Immature natural killer cell (primary cell): ENCODE results near the gene HSPA5. TPM values are rescaled to one million over a fixed set of nuclear protein-coding genes. Genes with fewer than 3 reads are reported as not detected.
A peak's percentile ranks its signal among the peaks of the same experiment; 100 is the strongest.
"Not testable (repeated sequence)": the region's sequence is repeated elsewhere in the genome, so short reads cannot be mapped to it uniquely, and the experiment has no call there.

Experiments used
- DNase-seq, 3 donors: peaks; one replicate each; pipeline ENCODE4 v3.0.0; 2022; ENCODE audit warnings: mixed read lengths in 1 of 3
- H3K27ac Mint-ChIP-seq, 6 donors: one replicate each; pipeline ENCODE4 v1.8.0; 2020; ENCODE audit warnings: mixed read lengths in 6 of 6, mild to moderate bottlenecking in 5 of 6, inconsistent platforms in 4 of 6, moderate library complexity in 3 of 6
- H3K27me3 Mint-ChIP-seq, 3 donors: one replicate each; pipeline ENCODE4 v1.8.0; 2020 to 2021; ENCODE audit warnings: low read depth in 3 of 3, mild to moderate bottlenecking in 3 of 3, mixed read lengths in 3 of 3, moderate library complexity in 3 of 3, inconsistent platforms in 1 of 3
- H3K36me3 Mint-ChIP-seq, 3 donors: one replicate each; pipeline ENCODE4 v1.8.0; 2020; ENCODE audit warnings: mixed read lengths in 3 of 3, inconsistent platforms in 2 of 3, mild to moderate bottlenecking in 2 of 3
- H3K4me1 Mint-ChIP-seq, 2 donors: one replicate each; pipeline ENCODE4 v1.8.0; 2020; ENCODE audit warnings: inconsistent platforms in 2 of 2, mild to moderate bottlenecking in 2 of 2, mixed read lengths in 2 of 2, moderate library complexity in 1 of 2
- H3K4me3 Mint-ChIP-seq, 5 donors: one replicate each; pipeline ENCODE4 v1.8.0; 2020; ENCODE audit warnings: mild to moderate bottlenecking in 5 of 5, mixed read lengths in 5 of 5, inconsistent platforms in 3 of 5, moderate library complexity in 3 of 5
- H3K9me3 Mint-ChIP-seq, 6 donors: one replicate each; pipeline ENCODE4 v1.8.0; 2020; ENCODE audit warnings: mild to moderate bottlenecking in 6 of 6, mixed read lengths in 6 of 6, inconsistent platforms in 4 of 6, moderate library complexity in 3 of 6
- polyA plus RNA-seq, 3 donors: library from polyadenylated mRNA; unstranded; fragments of 300-500 nt; fragmentation: Illumina TruSeq; gene quantifications; one replicate each; pipeline ENCODE4 v1.2.3, GENCODE V29; 2021

HSPA5 gene
- polyA plus RNA-seq, 3 donors from 2014 or later = 192 to 379 (median 292) TPM

GRCh38 chr9:125238915-125239446 lies 2.2 kb downstream of the HSPA5 start:
- peak overlapping the region; percentile 76 to 100 (median 99) for H3K4me3 Mint-ChIP-seq
- H3K36me3 Mint-ChIP-seq = peaks cover 25 to 55% (median 41%) of the 10 kb centered on the region in 3 donors

GRCh38 chr9:125238127-125238914 lies 2.8 kb downstream of the HSPA5 start:
- Mint-ChIP-seq H3K4me3 (peak overlapping the region; percentile 76 to 100 (median 99)), H3K4me1 (peaks cover 63 to 74% of the 10 kb centered on the region in 2 donors), H3K27ac (peak overlapping the region; percentile 31 to 83 (median 56)), H3K9me3 (no peaks in the 10 kb centered on the region), H3K27me3 (peaks cover 21 to 42% (median 30%) of the 10 kb centered on the region in 3 donors), H3K36me3 (peaks cover 25 to 60% (median 45%) of the 10 kb centered on the region in 3 donors)
- DNase-seq = peak in 1 of 3 donors; percentile 16

More at GRCh38 chr9:125238915-125239446, 2.2 kb downstream of the HSPA5 start:
- H3K27ac Mint-ChIP-seq = peak overlapping the region; percentile 31 to 100 (median 67)
- DNase-seq = peak in 1 of 3 donors; percentile 26
- H3K27me3 Mint-ChIP-seq = peaks cover 21 to 42% (median 30%) of the 10 kb centered on the region in 3 donors
- H3K4me1 Mint-ChIP-seq = peaks cover 63 to 74% of the 10 kb centered on the region in 2 donors
- no peaks in the 10 kb centered on the region for H3K9me3 Mint-ChIP-seq

- H3K4me3 Mint-ChIP-seq = peak overlapping the region; percentile 44 to 61 (median 46)
- peaks cover 25 to 60% (median 45%) of the 10 kb centered on the region in 3 donors for H3K36me3 Mint-ChIP-seq
- peaks cover 55 to 66% of the 10 kb centered on the region in 2 donors for H3K4me1 Mint-ChIP-seq
- peak in 1 of 3 donors; percentile 21 for DNase-seq
- H3K9me3 Mint-ChIP-seq = not testable (repeated sequence)
- peaks cover 15 to 38% (median 34%) of the 10 kb centered on the region in 3 donors for H3K27me3 Mint-ChIP-seq
- peak overlapping the region; percentile 28 to 76 (median 48) for H3K27ac Mint-ChIP-seq
These were observed 4.5 kb downstream of the HSPA5 start for GRCh38 chr9:125236520-125237159.

GRCh38 chr9:125235804-125236519 lies 5.2 kb downstream of the HSPA5 start:
- peak overlapping the region; percentile 45 to 83 (median 62) for H3K27ac Mint-ChIP-seq
- H3K36me3 Mint-ChIP-seq = peaks cover 25 to 56% (median 42%) of the 10 kb centered on the region in 3 donors
- peaks cover 53 to 60% of the 10 kb centered on the region in 2 donors for H3K4me1 Mint-ChIP-seq
- no peaks in the 10 kb centered on the region for H3K9me3 Mint-ChIP-seq
- peak overlapping the region; percentile 39 to 61 (median 46) for H3K4me3 Mint-ChIP-seq
- peaks cover 9 to 31% (median 28%) of the 10 kb centered on the region in 3 donors for H3K27me3 Mint-ChIP-seq
- DNase-seq = peak in 1 of 3 donors; percentile 23

- Mint-ChIP-seq H3K36me3 (peaks cover 34 to 50% (median 43%) of the 10 kb centered on the region in 3 donors), H3K27ac (peak overlapping the region in 1 of 6 donors; percentile 46), H3K27me3 (peaks cover 0 to 23% (median 19%) of the 10 kb centered on the region in 3 donors), H3K4me1 (peaks cover 42 to 43% of the 10 kb centered on the region in 2 donors)
- H3K9me3 Mint-ChIP-seq, H3K4me3 Mint-ChIP-seq, DNase-seq: not testable (repeated sequence)
These were observed 7.0 kb downstream of the HSPA5 start for GRCh38 chr9:125234099-125234498.

GRCh38 chr9:125233678-125234077 lies 7.5 kb downstream of the HSPA5 start:
- no peaks in the 10 kb centered on the region for H3K9me3 Mint-ChIP-seq
- peaks cover 38% of the 10 kb centered on the region in 2 donors for H3K4me1 Mint-ChIP-seq
- H3K4me3 Mint-ChIP-seq = no peak overlapping the region
- H3K36me3 Mint-ChIP-seq = peaks cover 29 to 46% (median 39%) of the 10 kb centered on the region in 3 donors
- DNase-seq = no peak
- H3K27me3 Mint-ChIP-seq = peaks cover 0 to 20% (median 15%) of the 10 kb centered on the region in 3 donors
- peak overlapping the region in 4 of 6 donors; percentile 41 to 48 (median 46) for H3K27ac Mint-ChIP-seq

- Mint-ChIP-seq H3K9me3 (no peaks in the 10 kb centered on the region), H3K27me3 (peaks cover 0 to 4% (median 0%) of the 10 kb centered on the region in 3 donors), H3K27ac (no peak overlapping the region), H3K4me1 (no peaks in the 10 kb centered on the region), H3K36me3 (peaks cover 3 to 9% (median 5%) of the 10 kb centered on the region in 3 donors), H3K4me3 (no peak overlapping the region)
- no peak for DNase-seq
These were observed 13.4 kb downstream of the HSPA5 start for GRCh38 chr9:125227761-125228160.

- not testable (repeated sequence) for H3K4me3 Mint-ChIP-seq, H3K27ac Mint-ChIP-seq
- H3K36me3 Mint-ChIP-seq = peaks cover 3 to 18% (median 10%) of the 10 kb centered on the region in 3 donors
These were observed 16.3 kb downstream of the HSPA5 start for GRCh38 chr9:125224858-125225257.

GRCh38 chr9:125218621-125219020 lies 22.5 kb downstream of the HSPA5 start:
- Mint-ChIP-seq H3K27me3 (peaks cover 0 to 2% (median 0%) of the 10 kb centered on the region in 3 donors), H3K4me3 (no peak overlapping the region), H3K36me3 (peaks cover 4 to 22% (median 8%) of the 10 kb centered on the region in 3 donors), H3K4me1 (no peaks in the 10 kb centered on the region), H3K27ac (no peak overlapping the region), H3K9me3 (no peaks in the 10 kb centered on the region)
- DNase-seq = no peak

More at GRCh38 chr9:125224858-125225257, 16.3 kb downstream of the HSPA5 start:
- H3K27me3 Mint-ChIP-seq, H3K9me3 Mint-ChIP-seq, H3K4me1 Mint-ChIP-seq, DNase-seq: not testable (repeated sequence)

GRCh38 chr9:125214186-125214585 lies 27.0 kb downstream of the HSPA5 start:
- Mint-ChIP-seq H3K9me3 (no peaks in the 10 kb centered on the region), H3K27ac (no peak overlapping the region), H3K27me3 (peaks cover 0 to 3% (median 0%) of the 10 kb centered on the region in 3 donors), H3K36me3 (peaks cover 8 to 27% (median 13%) of the 10 kb centered on the region in 3 donors), H3K4me3 (no peak overlapping the region), H3K4me1 (no peaks in the 10 kb centered on the region)
- DNase-seq = no peak

- Mint-ChIP-seq H3K27me3 (peaks cover 0 to 6% (median 2%) of the 10 kb centered on the region in 3 donors), H3K9me3 (no peaks in the 10 kb centered on the region), H3K36me3 (peaks cover 9 to 37% (median 35%) of the 10 kb centered on the region in 3 donors), H3K27ac (no peak overlapping the region), H3K4me3 (peak overlapping the region in 1 of 5 donors; percentile 45), H3K4me1 (peaks cover 10 to 11% of the 10 kb centered on the region in 2 donors)
- no peak for DNase-seq
These were observed 36.7 kb downstream of the HSPA5 start for GRCh38 chr9:125204477-125204876.

- H3K36me3 Mint-ChIP-seq = peaks cover 8 to 29% (median 28%) of the 10 kb centered on the region in 3 donors
- H3K4me1 Mint-ChIP-seq = peaks cover 10 to 12% of the 10 kb centered on the region in 2 donors
- peaks cover 0 to 6% (median 2%) of the 10 kb centered on the region in 3 donors for H3K27me3 Mint-ChIP-seq
- H3K9me3 Mint-ChIP-seq = no peaks in the 10 kb centered on the region
- H3K4me3 Mint-ChIP-seq = no peak overlapping the region
- no peak for DNase-seq
- H3K27ac Mint-ChIP-seq = peak overlapping the region in 1 of 6 donors; percentile 13
These were observed 38.1 kb downstream of the HSPA5 start for GRCh38 chr9:125202846-125203618.
